Measurements from ENCODE around the gene IPCEF1.

- TF ChIP-seq POLR2A (IDR thresholded peaks at IDR 0.05) = no peak
- no peak for TF ChIP-seq EP300 (IDR thresholded peaks at IDR 0.05; ENCODE audit: low read depth)
- TF ChIP-seq CTCF (IDR thresholded peaks at IDR 0.05) = no peak
- no peak for TF ChIP-seq POLR2AphosphoS5 (IDR thresholded peaks at IDR 0.05)
Measured at GRCh38 chr6:154380741-154381140, 24.1 kb upstream of the IPCEF1 start.

Data from transverse colon (tissue), 4 donors.